HUES6 (cell line): ENCODE measurements around the gene SUCLG2.

Experiments
- H3K27ac ChIP-seq: 2 replicates; pipeline ENCODE4 v1.7.0; 2013; ENCODE audit warnings: low read depth, mild to moderate bottlenecking, low read length, inconsistent platforms
- H3K27me3 ChIP-seq: 2 replicates; pipeline ENCODE4 v1.6.1; 2013; ENCODE audit warnings: low read length; ENCODE audit not compliant: control insufficient read depth, insufficient read depth
- H3K36me3 ChIP-seq: 2 replicates; pipeline ENCODE4 v1.6.1; 2013; ENCODE audit warnings: low read length; ENCODE audit not compliant: control insufficient read depth, insufficient read depth
- H3K4me1 ChIP-seq: 2 replicates; pipeline ENCODE4 v1.6.1; 2013; ENCODE audit warnings: low read length; ENCODE audit not compliant: control insufficient read depth, insufficient read depth
- H3K4me3 ChIP-seq: 2 replicates; pipeline ENCODE4 v1.5.1; 2013; ENCODE audit warnings: low read depth, low read length
- H3K9ac ChIP-seq: one replicate; pipeline ENCODE4 v1.6.1; 2013; ENCODE audit warnings: mild to moderate bottlenecking, low read length
- H3K9me3 ChIP-seq: 2 replicates; pipeline ENCODE4 v1.6.1; 2013; ENCODE audit warnings: low read depth, low read length; ENCODE audit not compliant: control insufficient read depth, insufficient read depth

SUCLG2 gene

GRCh38 chr3:67635806-67636205, 18.6 kb downstream of the SUCLG2 start:
- no peak overlapping the region for H3K27ac ChIP-seq

GRCh38 chr3:67635257-67635656, 19.2 kb downstream of the SUCLG2 start:
- Histone ChIP-seq H3K4me3 (no peak overlapping the region), H3K36me3 (no peaks in the 10 kb centered on the region), H3K4me1 (no peaks in the 10 kb centered on the region), H3K9ac (no peak overlapping the region), H3K27me3 (no peaks in the 10 kb centered on the region), H3K9me3 (no peaks in the 10 kb centered on the region), H3K27ac (no peak overlapping the region)

More at GRCh38 chr3:67635806-67636205, 18.6 kb downstream of the SUCLG2 start:
- Histone ChIP-seq H3K9me3 (no peaks in the 10 kb centered on the region), H3K4me1 (no peaks in the 10 kb centered on the region), H3K27me3 (no peaks in the 10 kb centered on the region), H3K9ac (no peak overlapping the region), H3K4me3 (no peak overlapping the region), H3K36me3 (no peaks in the 10 kb centered on the region)

GRCh38 chr3:67630666-67631362, 23.6 kb downstream of the SUCLG2 start:
- no peak overlapping the region for H3K27ac ChIP-seq
- no peaks in the 10 kb centered on the region for H3K27me3 ChIP-seq
- H3K9me3 ChIP-seq: no peaks in the 10 kb centered on the region
- H3K36me3 ChIP-seq: 0 out of 2 replicates have a peak, but pooled peaks cover 2% of the 10 kb centered on the region
- H3K9ac ChIP-seq: no peak overlapping the region
- no peak overlapping the region for H3K4me3 ChIP-seq
- H3K4me1 ChIP-seq: peaks cover 4% of the 10 kb centered on the region; the same call in 1 of the 2 replicates

GRCh38 chr3:67624687-67625086, 29.7 kb downstream of the SUCLG2 start:
- no peak overlapping the region for H3K9ac ChIP-seq
- H3K9me3 ChIP-seq: no peaks in the 10 kb centered on the region
- H3K4me3 ChIP-seq: no peak overlapping the region
- 0 out of 2 replicates have a peak, but pooled peaks cover 2% of the 10 kb centered on the region for H3K36me3 ChIP-seq
- peaks cover 8% of the 10 kb centered on the region; the same call in 1 of the 2 replicates for H3K4me1 ChIP-seq
- no peak overlapping the region for H3K27ac ChIP-seq
- no peaks in the 10 kb centered on the region for H3K27me3 ChIP-seq

- H3K4me3 ChIP-seq: no peak overlapping the region
- no peaks in the 10 kb centered on the region for H3K9me3 ChIP-seq
- H3K27me3 ChIP-seq: no peaks in the 10 kb centered on the region
- peaks cover 8% of the 10 kb centered on the region; the same call in 1 of the 2 replicates for H3K4me1 ChIP-seq
- H3K36me3 ChIP-seq: 0 out of 2 replicates have a peak, but pooled peaks cover 2% of the 10 kb centered on the region
- no peak overlapping the region for H3K9ac ChIP-seq
- no peak overlapping the region for H3K27ac ChIP-seq
Observed at GRCh38 chr3:67624078-67624477, 30.3 kb downstream of the SUCLG2 start.

- H3K4me3 ChIP-seq: no peak overlapping the region
- H3K27me3 ChIP-seq: no peaks in the 10 kb centered on the region
- no peaks in the 10 kb centered on the region for H3K36me3 ChIP-seq
- no peak overlapping the region for H3K9ac ChIP-seq
- H3K9me3 ChIP-seq: no peaks in the 10 kb centered on the region
- peaks cover 5% of the 10 kb centered on the region; the same call in 1 of the 2 replicates for H3K4me1 ChIP-seq
- no peak overlapping the region for H3K27ac ChIP-seq
Observed at GRCh38 chr3:67622652-67623051, 31.8 kb downstream of the SUCLG2 start.

GRCh38 chr3:67620869-67621268, 33.5 kb downstream of the SUCLG2 start:
- Histone ChIP-seq H3K4me1 (peaks cover 5% of the 10 kb centered on the region; the same call in 1 of the 2 replicates), H3K27me3 (no peaks in the 10 kb centered on the region), H3K27ac (no peak overlapping the region), H3K36me3 (no peaks in the 10 kb centered on the region), H3K4me3 (no peak overlapping the region), H3K9me3 (no peaks in the 10 kb centered on the region), H3K9ac (no peak overlapping the region)

- Histone ChIP-seq H3K4me3 (no peak overlapping the region), H3K9ac (no peak overlapping the region), H3K27me3 (no peaks in the 10 kb centered on the region)
Observed at GRCh38 chr3:67619991-67620390, 34.4 kb downstream of the SUCLG2 start.

GRCh38 chr3:67617518-67617917, 36.9 kb downstream of the SUCLG2 start:
- Histone ChIP-seq H3K4me3 (no peak overlapping the region), H3K27me3 (no peaks in the 10 kb centered on the region), H3K27ac (no peak overlapping the region), H3K9me3 (no peaks in the 10 kb centered on the region), H3K9ac (no peak overlapping the region), H3K4me1 (peaks cover 11% of the 10 kb centered on the region), H3K36me3 (no peaks in the 10 kb centered on the region)

More at GRCh38 chr3:67619991-67620390, 34.4 kb downstream of the SUCLG2 start:
- H3K4me1 ChIP-seq: peaks cover 5% of the 10 kb centered on the region; the same call in 1 of the 2 replicates
- H3K36me3 ChIP-seq: no peaks in the 10 kb centered on the region
- no peaks in the 10 kb centered on the region for H3K9me3 ChIP-seq
- H3K27ac ChIP-seq: no peak overlapping the region

GRCh38 chr3:67616046-67616445, 38.4 kb downstream of the SUCLG2 start:
- no peaks in the 10 kb centered on the region for H3K36me3 ChIP-seq
- no peak overlapping the region for H3K4me3 ChIP-seq
- peaks cover 11% of the 10 kb centered on the region for H3K4me1 ChIP-seq
- no peak overlapping the region for H3K27ac ChIP-seq
- no peaks in the 10 kb centered on the region for H3K9me3 ChIP-seq
- H3K9ac ChIP-seq: no peak overlapping the region
- no peaks in the 10 kb centered on the region for H3K27me3 ChIP-seq

- H3K27me3 ChIP-seq: no peaks in the 10 kb centered on the region
- no peak overlapping the region for H3K27ac ChIP-seq
- H3K9ac ChIP-seq: no peak overlapping the region
- H3K4me1 ChIP-seq: peaks cover 5% of the 10 kb centered on the region; the same call in 1 of the 2 replicates
- peaks cover 5% of the 10 kb centered on the region for H3K36me3 ChIP-seq
- H3K9me3 ChIP-seq: no peaks in the 10 kb centered on the region
- H3K4me3 ChIP-seq: no peak overlapping the region
Observed at GRCh38 chr3:67614195-67614594, 40.2 kb downstream of the SUCLG2 start.
